ENCODE data around the gene KCNJ4.

GRCh38 chr22:38484244-38484643, 29.2 kb upstream of the KCNJ4 start:
- no peak for TF ChIP-seq CTCF (IDR thresholded peaks at IDR 0.05)
- no peak for TF ChIP-seq ZFX (IDR thresholded peaks at IDR 0.05; ENCODE audit: borderline replicate concordance)
